SK-N-SH treated with all-trans-retinoic acid at 6 μM for 48 hours (cell line): ENCODE data around the gene GRIK3.
"Not testable (repeated sequence)": the region's sequence is repeated elsewhere in the genome, so short reads cannot be mapped to it uniquely, and the experiment has no call there.

Source experiments
- ATAC-seq: fragments of 200-7000 bp; cut with Tn5 transposase; 3 replicates; pipeline ENCODE4 v1.9.1; 2020; ENCODE audit warnings: mild to moderate bottlenecking, moderate library complexity
- ARNTL ChIP-seq: fragments of 450-650 bp; formaldehyde crosslinking; IDR thresholded peaks from 2 replicates; pipeline ENCODE4 v1.5.0; 2020; ENCODE audit warnings: low read depth, mild to moderate bottlenecking, moderate library complexity, borderline replicate concordance
- BACH2 ChIP-seq: fragments of 250-450 bp; sonication (Bioruptor Pico); IDR thresholded peaks from 2 replicates; pipeline ENCODE4 v1.9.0; 2021; ENCODE audit warnings: mild to moderate bottlenecking, borderline replicate concordance
- CREB5 ChIP-seq: fragments of 250-450 bp; sonication (Bioruptor Pico); IDR thresholded peaks from 2 replicates; pipeline ENCODE4 v1.5.1; 2020; ENCODE audit warnings: low read depth, mild to moderate bottlenecking, moderate library complexity
- CSDC2 ChIP-seq: fragments of 250-450 bp; sonication (Bioruptor Pico); IDR thresholded peaks from 2 replicates; pipeline ENCODE4 v1.5.0; 2020; ENCODE audit warnings: mild to moderate bottlenecking, moderate library complexity
- CSRNP3 ChIP-seq: fragments of 250-450 bp; sonication (Bioruptor Pico); IDR thresholded peaks from 2 replicates; pipeline ENCODE4 v1.5.1; 2021; ENCODE audit warnings: mild to moderate bottlenecking, moderate library complexity
- ESRRG ChIP-seq: fragments of 250-450 bp; sonication (Bioruptor Pico); IDR thresholded peaks from 2 replicates; pipeline ENCODE4 v1.6.1; 2021; ENCODE audit warnings: mild to moderate bottlenecking
- GLIS3 ChIP-seq: fragments of 250-450 bp; sonication (Bioruptor Pico); IDR thresholded peaks from 2 replicates; pipeline ENCODE4 v1.5.0; 2020; ENCODE audit warnings: mild to moderate bottlenecking, moderate library complexity
- ISL1 ChIP-seq: fragments of 250-450 bp; sonication (Bioruptor Pico); IDR thresholded peaks from 2 replicates; pipeline ENCODE4 v2.1.2; 2022; ENCODE audit warnings: mild to moderate bottlenecking, moderate library complexity
- POU6F1 ChIP-seq: fragments of 250-450 bp; sonication (Bioruptor Pico); IDR thresholded peaks from 2 replicates; pipeline ENCODE4 v1.8.0; 2021; ENCODE audit warnings: low read depth, mild to moderate bottlenecking, moderate library complexity, borderline replicate concordance
- PPARA ChIP-seq: fragments of 250-450 bp; sonication (Bioruptor Pico); IDR thresholded peaks from 2 replicates; pipeline ENCODE4 v1.5.0; 2020; ENCODE audit warnings: mild to moderate bottlenecking, borderline replicate concordance
- RARB ChIP-seq: fragments of 250-450 bp; sonication (Bioruptor Pico); IDR thresholded peaks from 2 replicates; pipeline ENCODE4 v1.8.0; 2021; ENCODE audit warnings: mild to moderate bottlenecking, moderate library complexity
- SNAI2 ChIP-seq: fragments of 250-450 bp; sonication (Bioruptor Pico); IDR thresholded peaks from 2 replicates; pipeline ENCODE4 v1.5.0; 2020; ENCODE audit warnings: mild to moderate bottlenecking, moderate library complexity
- TCF4 ChIP-seq: fragments of 250-450 bp; sonication (Bioruptor Pico); IDR thresholded peaks from 2 replicates; pipeline ENCODE4 v1.8.0; 2021; ENCODE audit warnings: mild to moderate bottlenecking, moderate library complexity, borderline replicate concordance
- TOX ChIP-seq: fragments of 250-450 bp; sonication (Bioruptor Pico); IDR thresholded peaks from 2 replicates; pipeline ENCODE4 v1.8.0; 2021; ENCODE audit warnings: mild to moderate bottlenecking, moderate library complexity, borderline replicate concordance
- TSHZ2 ChIP-seq: fragments of 250-450 bp; sonication (Bioruptor Pico); IDR thresholded peaks from 2 replicates; pipeline ENCODE4 v1.5.0; 2020; ENCODE audit warnings: mild to moderate bottlenecking, moderate library complexity
- ZC3H10 ChIP-seq: fragments of 250-450 bp; sonication (Bioruptor Pico); IDR thresholded peaks from 2 replicates; pipeline ENCODE4 v1.5.1; 2021; ENCODE audit warnings: mild to moderate bottlenecking, moderate library complexity
- ZFP3 ChIP-seq: fragments of 250-450 bp; sonication (Bioruptor Pico); IDR thresholded peaks from 2 replicates; pipeline ENCODE4 v1.5.0; 2020; ENCODE audit warnings: mild to moderate bottlenecking, moderate library complexity
- ZFP30 ChIP-seq: fragments of 450-650 bp; formaldehyde crosslinking; IDR thresholded peaks from 2 replicates; pipeline ENCODE4 v1.5.0; 2022; ENCODE audit warnings: mild to moderate bottlenecking, moderate library complexity
- ZNF565 ChIP-seq: fragments of 450-650 bp; formaldehyde crosslinking; conservative IDR thresholded peaks from 2 replicates; pipeline ENCODE4 v1.5.0; 2020; ENCODE audit warnings: low read depth, mild to moderate bottlenecking, moderate library complexity
- ZNF70 ChIP-seq: fragments of 450-650 bp; formaldehyde crosslinking; IDR thresholded peaks from 2 replicates; pipeline ENCODE4 v1.5.0; 2020; ENCODE audit warnings: mild to moderate bottlenecking, moderate library complexity
- ZNF8 ChIP-seq: fragments of 450-650 bp; formaldehyde crosslinking; IDR thresholded peaks from 2 replicates; pipeline ENCODE4 v1.5.0; 2020; ENCODE audit warnings: mild to moderate bottlenecking, moderate library complexity

GRIK3 gene

GRCh38 chr1:37034121-37035013, at the start of gene GRIK3:
TSS of gene GRIK3 (minus strand) at chr1:37034515. CDS start at chr1:37034108, 407 bp downstream.
- TF ChIP-seq ZNF8 (no peak), ZNF70 (no peak), ZFP3 (no peak), ZFP30 (CRISPR knock-in tag) (no peak), GLIS3 (no peak)
- no peak for ATAC-seq

GRCh38 chr1:37084013-37084412, 49.7 kb upstream of the GRIK3 start:
- ATAC-seq = no peak
- no peak for TF ChIP-seq SNAI2
- no peak for TF ChIP-seq ESRRG (CRISPR knock-in tag)
- no peak for TF ChIP-seq GLIS3
- no peak for TF ChIP-seq POU6F1 (CRISPR knock-in tag)
- no peak for TF ChIP-seq ZNF565 (CRISPR knock-in tag)
- TF ChIP-seq ZNF8 = no peak
- TF ChIP-seq CSDC2 = no peak
- no peak for TF ChIP-seq TSHZ2 (CRISPR knock-in tag)
- no peak for TF ChIP-seq CSRNP3 (CRISPR knock-in tag)
- TF ChIP-seq PPARA (CRISPR knock-in tag) = no peak
- no peak for TF ChIP-seq CREB5 (CRISPR knock-in tag)
- no peak for TF ChIP-seq RARB (CRISPR knock-in tag)
- TF ChIP-seq ZFP30 (CRISPR knock-in tag) = no peak
- TF ChIP-seq ARNTL = no peak
- no peak for TF ChIP-seq TCF4 (CRISPR knock-in tag)
- TF ChIP-seq ISL1 = no peak

- TF ChIP-seq CSRNP3 (CRISPR knock-in tag) (no peak), ESRRG (CRISPR knock-in tag) (no peak), TOX (CRISPR knock-in tag) (no peak), TCF4 (CRISPR knock-in tag) (no peak), BACH2 (CRISPR knock-in tag) (no peak), CREB5 (CRISPR knock-in tag) (no peak), ZFP3 (no peak), ZNF70 (no peak), ZC3H10 (CRISPR knock-in tag) (no peak)
- no peak for ATAC-seq
Observed at GRCh38 chr1:37083603-37084002, 49.3 kb upstream of the GRIK3 start.

GRCh38 chr1:37080296-37080986, 46.1 kb upstream of the GRIK3 start:
- not testable (repeated sequence) for ATAC-seq
